GM19455 (cell line): ENCODE data around the gene SWT1.

Experiments used
- ATAC-seq: cut with Tn5 transposase; IDR thresholded peaks from one replicate; pipeline ENCODE4 v1.9.1; 2021; ENCODE audit not compliant: unreplicated experiment

The SWT1 gene

GRCh38 chr1:185284533-185285276 is 127.7 kb downstream of the SWT1 start:
- ATAC-seq, result no peak

- no peak for ATAC-seq
Observed at GRCh38 chr1:185287451-185287850, 130.5 kb downstream of the SWT1 start.

- no peak for ATAC-seq
Observed at GRCh38 chr1:185288435-185288834, 131.5 kb downstream of the SWT1 start.

- no peak for ATAC-seq
Observed at GRCh38 chr1:185289880-185290279, 132.9 kb downstream of the SWT1 start.

GRCh38 chr1:185291159-185291558 is 134.2 kb downstream of the SWT1 start:
- no peak for ATAC-seq

GRCh38 chr1:185291652-185292051 is 134.7 kb downstream of the SWT1 start:
- ATAC-seq, result no peak

- ATAC-seq, result no peak
Observed at GRCh38 chr1:185292237-185292636, 135.3 kb downstream of the SWT1 start.

GRCh38 chr1:185293967-185294542 is 137.1 kb downstream of the SWT1 start:
- ATAC-seq, result no peak

- ATAC-seq, result no peak
Observed at GRCh38 chr1:185295091-185295490, 138.1 kb downstream of the SWT1 start.

- ATAC-seq, result no peak
Observed at GRCh38 chr1:185297982-185298381, 141.0 kb downstream of the SWT1 start.

GRCh38 chr1:185300152-185300551 is 143.2 kb downstream of the SWT1 start:
- ATAC-seq, result no peak

GRCh38 chr1:185305419-185305818 is 148.5 kb downstream of the SWT1 start:
- ATAC-seq, result no peak

- no peak for ATAC-seq
Observed at GRCh38 chr1:185308126-185308525, 151.2 kb downstream of the SWT1 start.

GRCh38 chr1:185309566-185309965 is 152.6 kb downstream of the SWT1 start:
- no peak for ATAC-seq

- no peak for ATAC-seq
Observed at GRCh38 chr1:185311589-185312225, 154.7 kb downstream of the SWT1 start.

- no peak for ATAC-seq
Observed at GRCh38 chr1:185312361-185313138, 155.6 kb downstream of the SWT1 start.

GRCh38 chr1:185314411-185314810 is 157.4 kb downstream of the SWT1 start:
- ATAC-seq, result no peak

GRCh38 chr1:185315445-185316071 is 158.6 kb downstream of the SWT1 start:
- ATAC-seq, result no peak

- peak; percentile 54 for ATAC-seq
Observed at GRCh38 chr1:185316163-185317033, 159.4 kb downstream of the SWT1 start.
